Activated T-cell treated with anti-CD3 and anti-CD28 coated beads for 24 hours (primary cell): Measurements from ENCODE around the gene ANKAR.
"Not testable (repeated sequence)": the region's sequence is repeated elsewhere in the genome, so short reads cannot be mapped to it uniquely, and the experiment has no call there.

Source experiments
- DNase-seq: peaks from one replicate; pipeline ENCODE4 v3.0.0-alpha.2; 2020; ENCODE audit warnings: low read depth

ANKAR gene

GRCh38 chr2:189702071-189702470 lies 27.6 kb downstream of the ANKAR start:
- DNase-seq = no peak

DNA sequence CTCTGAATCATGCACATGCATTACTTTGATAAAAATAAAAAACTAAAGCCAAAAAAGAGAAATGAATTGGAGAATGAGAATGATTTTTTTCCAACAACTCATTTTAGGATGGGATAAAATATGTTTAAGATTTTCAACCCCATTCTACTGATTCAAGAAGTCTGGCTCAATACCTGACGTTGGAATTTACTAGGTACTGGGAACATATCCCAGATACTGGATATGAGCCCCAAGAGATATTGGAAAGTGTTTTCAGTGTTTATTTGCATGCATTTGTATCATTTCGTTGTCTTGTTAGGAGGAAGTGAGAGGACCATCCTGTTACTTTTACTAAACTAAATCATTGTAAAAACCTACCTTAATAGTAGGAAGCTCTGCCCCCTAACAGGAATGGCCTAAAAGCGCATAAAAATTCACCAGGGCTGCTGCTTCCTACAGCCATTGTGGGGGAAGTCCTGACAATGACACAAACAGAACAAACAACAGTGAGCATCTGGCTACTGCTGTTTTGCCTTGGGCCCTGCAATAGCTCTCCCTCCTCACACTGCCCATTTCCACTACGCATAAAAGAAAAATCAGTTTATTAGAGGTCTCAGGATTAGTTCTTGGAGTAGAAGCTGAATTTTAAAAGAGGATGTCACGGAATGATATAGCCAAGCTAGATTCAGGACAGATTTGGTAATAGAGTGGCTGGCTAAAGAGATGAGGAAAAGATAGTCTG lies 35.2 kb downstream of the ANKAR start:
- no peak for DNase-seq

DNA sequence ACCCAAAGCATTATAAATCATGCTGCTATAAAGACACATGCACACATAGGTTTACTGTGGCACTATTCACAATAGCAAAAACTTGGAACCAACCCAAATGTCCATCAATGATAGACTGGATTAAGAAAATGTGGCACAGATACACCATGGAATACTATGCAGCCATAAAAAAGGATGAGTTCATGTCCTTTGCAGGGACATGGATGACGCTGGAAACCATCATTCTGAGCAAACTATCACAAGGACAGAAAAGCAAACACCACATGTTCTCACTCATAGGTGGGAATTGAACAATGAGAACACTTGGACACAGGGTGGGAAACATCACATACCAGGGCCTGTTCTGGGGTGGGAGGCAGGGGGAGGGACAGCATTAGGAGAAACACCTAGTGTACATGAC lies 43.1 kb downstream of the ANKAR start:
- not testable (repeated sequence) for DNase-seq

GRCh38 chr2:189719571-189719970 lies 45.1 kb downstream of the ANKAR start:
- DNase-seq = no peak

- DNase-seq = no peak
Observed at GRCh38 chr2:189723192-189723591, 48.7 kb downstream of the ANKAR start.
